GM18867 (cell line): Measurements from ENCODE around the gene PDK1.

Source experiments
- ATAC-seq: cut with Tn5 transposase; IDR thresholded peaks from one replicate; pipeline ENCODE4 v1.9.1; 2021; ENCODE audit warnings: mild to moderate bottlenecking, moderate library complexity; ENCODE audit not compliant: unreplicated experiment

The PDK1 gene

GRCh38 chr2:172639823-172640222 lies 83.9 kb downstream of the PDK1 start:
- ATAC-seq, result no peak

GRCh38 chr2:172640389-172640788 lies 84.5 kb downstream of the PDK1 start:
- no peak for ATAC-seq

GRCh38 chr2:172642301-172643020 lies 86.6 kb downstream of the PDK1 start:
- ATAC-seq, result no peak

GRCh38 chr2:172643142-172643541 lies 87.3 kb downstream of the PDK1 start:
- no peak for ATAC-seq

- no peak for ATAC-seq
Measured at GRCh38 chr2:172647439-172647838, 91.5 kb downstream of the PDK1 start.

GRCh38 chr2:172655091-172655837 lies 99.4 kb downstream of the PDK1 start:
- no peak for ATAC-seq

- ATAC-seq, result no peak
Measured at GRCh38 chr2:172655838-172656573, 100.1 kb downstream of the PDK1 start.
